ENCODE results near the gene LMO7.

GRCh38 chr13:75760131-75761021 lies 124.2 kb downstream of the LMO7 start:
- TF ChIP-seq CHD2 (IDR thresholded peaks at IDR 0.05; ENCODE audit: low read length) (no peak), CTCF (IDR thresholded peaks at IDR 0.05; ENCODE audit: control extremely low read depth in 1 of 3, insufficient read depth in 1 of 3, low read depth in 1 of 3, low read length in 3 of 3) (no peak), POLR2AphosphoS5 (IDR thresholded peaks at IDR 0.05; ENCODE audit: low read depth, low read length) (no peak), CEBPB (IDR thresholded peaks at IDR 0.05; ENCODE audit: low read depth, low read length) (no peak), EP300 (IDR thresholded peaks at IDR 0.05; ENCODE audit: borderline replicate concordance in 1 of 2, low read depth in 2 of 2, low read length in 2 of 2) (no peak), ZNF274 (IDR thresholded peaks at IDR 0.05; ENCODE audit: borderline replicate concordance, extremely low read depth, low read length) (no peak), POLR2A (IDR thresholded peaks at IDR 0.05; ENCODE audit: control extremely low read depth in 1 of 2, low read depth in 2 of 2, low read length in 2 of 2) (no peak)
